IMR-90 (cell line): Measurements from ENCODE around the gene TEC. TPM values are rescaled to one million over a fixed set of nuclear protein-coding genes. Genes with fewer than 3 reads are reported as not detected.

ENCODE experiments used
- ATAC-seq: fragments of 200-7000 bp; cut with Tn5 transposase; 2 replicates; pipeline ENCODE4 v1.9.1; 2020; ENCODE audit warnings: low read depth, mild to moderate bottlenecking, moderate library complexity
- BruUV-seq: library from RNA; stranded (reverse); fragments of 400-500 nt; replicated peaks from 2 replicates; lab custom pipeline; 2021; lab: Mats Ljungman, UMichigan
- CTCF ChIA-PET: fragments of 300-600 bp; formaldehyde crosslinking; extraction: SDS; loops from one replicate; lab custom pipeline; 2021; ENCODE audit warnings: antibody characterized with exemption; lab: Yijun Ruan, JAX
- POLR2A ChIA-PET: fragments of 300-600 bp; sonication (Branson Sonifier 250); formaldehyde crosslinking; loops from one replicate; lab custom pipeline; 2022; ENCODE audit warnings: antibody characterized with exemption; ENCODE audit not compliant: unreplicated experiment; lab: Charles Lee
- DNase-seq: peaks from one replicate; pipeline ENCODE4 v3.0.0; 2013
- H2AFZ ChIP-seq: replicated peaks from 2 replicates; pipeline ENCODE3; 2013; ENCODE audit warnings: low read length, mild to moderate bottlenecking; ENCODE audit not compliant: poor library complexity
- H2AK5ac ChIP-seq: 2 replicates; pipeline ENCODE4 v1.6.1; 2013; ENCODE audit warnings: low read depth, low read length, inconsistent platforms
- H2AK9ac ChIP-seq: replicated peaks from 2 replicates; pipeline ENCODE3; 2013; ENCODE audit warnings: mild to moderate bottlenecking, low read depth, low read length, moderate library complexity; ENCODE audit not compliant: poor library complexity
- H2BK120ac ChIP-seq: 2 replicates; pipeline ENCODE4 v1.6.1; 2013; ENCODE audit warnings: low read depth, low read length, inconsistent platforms
- H2BK15ac ChIP-seq: 3 replicates; pipeline ENCODE4 v1.6.1; 2013; ENCODE audit warnings: low read depth, low read length, inconsistent platforms
- H2BK20ac ChIP-seq: 2 replicates; pipeline ENCODE4 v1.6.1; 2013; ENCODE audit warnings: low read depth, mild to moderate bottlenecking, inconsistent platforms, low read length, moderate library complexity
- H2BK5ac ChIP-seq: 2 replicates; pipeline ENCODE4 v1.6.1; 2013; ENCODE audit warnings: mild to moderate bottlenecking, low read depth, low read length, inconsistent platforms; ENCODE audit not compliant: poor library complexity, severe bottlenecking
- H3K14ac ChIP-seq: replicated peaks from 2 replicates; pipeline ENCODE4 v1.6.1; 2013; ENCODE audit warnings: low read depth, low read length, inconsistent platforms
- H3K18ac ChIP-seq: 2 replicates; pipeline ENCODE4 v1.6.1; 2013; ENCODE audit warnings: low read depth, low read length, control low read depth
- H3K23ac ChIP-seq: 2 replicates; pipeline ENCODE4 v1.6.1; 2013; ENCODE audit warnings: low read depth, low read length, inconsistent platforms
- H3K27ac ChIP-seq: 2 replicates; pipeline ENCODE4 v1.5.1; 2013; ENCODE audit warnings: mild to moderate bottlenecking, control low read depth, low read length; ENCODE audit not compliant: insufficient read depth
- H3K27me3 ChIP-seq: 2 replicates; pipeline ENCODE4 v1.6.1; 2013; ENCODE audit warnings: low read length; ENCODE audit not compliant: control insufficient read depth, insufficient read depth
- H3K36me3 ChIP-seq: 2 replicates; pipeline ENCODE4 v1.6.1; 2013; ENCODE audit warnings: low read length, mixed read lengths; ENCODE audit not compliant: control insufficient read depth, insufficient read depth
- H3K4ac ChIP-seq: 2 replicates; pipeline ENCODE4 v1.6.1; 2013; ENCODE audit warnings: low read depth, low read length, inconsistent platforms
- H3K4me1 ChIP-seq: 2 replicates; pipeline ENCODE4 v1.6.1; 2013; ENCODE audit warnings: low read length, mixed read lengths; ENCODE audit not compliant: control insufficient read depth, insufficient read depth
- H3K4me2 ChIP-seq: 2 replicates; pipeline ENCODE4 v1.6.1; 2013; ENCODE audit warnings: low read depth, mild to moderate bottlenecking, control low read depth, low read length, moderate library complexity
- H3K4me3 ChIP-seq: 2 replicates; pipeline ENCODE4 v1.5.1; 2013; ENCODE audit warnings: low read depth, mild to moderate bottlenecking, control low read depth, low read length, moderate library complexity; ENCODE audit not compliant: insufficient read depth
- H3K56ac ChIP-seq: 2 replicates; pipeline ENCODE4 v1.6.1; 2013; ENCODE audit warnings: low read length, inconsistent platforms; ENCODE audit not compliant: insufficient read depth; ENCODE audit errors: extremely low read depth
- H3K79me1 ChIP-seq, 2 experiments: 2 replicates each; pipeline ENCODE4 v1.6.1; 2013; ENCODE audit warnings: low read length in 2 of 2, inconsistent platforms in 1 of 2, low read depth in 1 of 2
- H3K9ac ChIP-seq: 2 replicates; pipeline ENCODE4 v1.6.1; 2013; ENCODE audit warnings: low read depth, low read length, control low read depth
- H3K9me1 ChIP-seq: 2 replicates; pipeline ENCODE4 v1.6.1; 2013; ENCODE audit warnings: low read length, inconsistent platforms; ENCODE audit not compliant: insufficient read depth
- H3K9me3 ChIP-seq: 2 replicates; pipeline ENCODE4 v1.6.1; 2013; ENCODE audit warnings: low read length; ENCODE audit not compliant: control insufficient read depth, insufficient read depth
- H4K20me1 ChIP-seq: 2 replicates; pipeline ENCODE4 v1.6.1; 2013; ENCODE audit warnings: low read length, inconsistent platforms; ENCODE audit not compliant: insufficient read depth
- H4K5ac ChIP-seq: 2 replicates; pipeline ENCODE4 v1.6.1; 2013; ENCODE audit warnings: mild to moderate bottlenecking, low read depth, low read length, control low read depth
- H4K8ac ChIP-seq, 2 experiments: 2 replicates each; pipeline ENCODE4 v1.6.1; 2013; ENCODE audit warnings: low read depth in 2 of 2, low read length in 2 of 2, control low read depth in 1 of 2, inconsistent platforms in 1 of 2
- H4K91ac ChIP-seq: 2 replicates; pipeline ENCODE4 v1.6.1; 2013; ENCODE audit warnings: low read depth, low read length, inconsistent platforms; ENCODE audit not compliant: insufficient read depth
- BHLHE40 ChIP-seq: fragments of 150-350 bp; IDR thresholded peaks from 2 replicates; pipeline ENCODE4 v1.6.1; 2016; ENCODE audit warnings: mild to moderate bottlenecking, low read depth, low read length
- CEBPB ChIP-seq: IDR thresholded peaks from 2 replicates; pipeline ENCODE4 v1.6.1; 2012; ENCODE audit warnings: low read depth, low read length, improper control_type of control experiment
- CHD1 ChIP-seq: IDR thresholded peaks from 2 replicates; pipeline ENCODE4 v1.6.1; 2012; ENCODE audit warnings: low read depth, low read length, improper control_type of control experiment
- ELK1 ChIP-seq: fragments of 150-350 bp; IDR thresholded peaks from 2 replicates; pipeline ENCODE4 v1.6.1; 2016; ENCODE audit warnings: low read depth, mild to moderate bottlenecking, low read length, moderate library complexity, borderline replicate concordance
- MAFK ChIP-seq: IDR thresholded peaks from 2 replicates; pipeline ENCODE4 v1.6.1; 2012; ENCODE audit warnings: low read depth, low read length, improper control_type of control experiment
- MAZ ChIP-seq: IDR thresholded peaks from 2 replicates; pipeline ENCODE4 v1.6.1; 2012; ENCODE audit warnings: low read depth, mild to moderate bottlenecking, low read length, improper control_type of control experiment, moderate library complexity, borderline replicate concordance
- MXI1 ChIP-seq: IDR thresholded peaks from 2 replicates; pipeline ENCODE4 v1.6.1; 2012; ENCODE audit warnings: low read depth, mild to moderate bottlenecking, low read length, moderate library complexity, borderline replicate concordance
- NFE2L2 ChIP-seq: fragments of 150-350 bp; IDR thresholded peaks from 2 replicates; pipeline ENCODE4 v1.6.1; 2016; ENCODE audit warnings: low read depth, mild to moderate bottlenecking, low read length
- POLR2A ChIP-seq: IDR thresholded peaks from 2 replicates; pipeline ENCODE4 v1.6.1; 2012; ENCODE audit warnings: mild to moderate bottlenecking, low read depth, low read length
- RAD21 ChIP-seq: IDR thresholded peaks from 2 replicates; pipeline ENCODE4 v1.6.1; 2012; ENCODE audit warnings: low read length, improper control_type of control experiment
- RCOR1 ChIP-seq: IDR thresholded peaks from 2 replicates; pipeline ENCODE4 v1.6.1; 2012; ENCODE audit warnings: mild to moderate bottlenecking, low read length, improper control_type of control experiment; ENCODE audit not compliant: insufficient replicate concordance
- RFX5 ChIP-seq: IDR thresholded peaks from 2 replicates; pipeline ENCODE4 v1.8.0; 2012; ENCODE audit warnings: low read depth, mild to moderate bottlenecking, low read length, moderate library complexity
- SMC3 ChIP-seq: fragments of 150-350 bp; IDR thresholded peaks from 2 replicates; pipeline ENCODE4 v1.6.1; 2016; ENCODE audit warnings: low read depth, mild to moderate bottlenecking, antibody characterized with exemption, low read length, moderate library complexity
- WGBS, 2 experiments: methylation state at CpG; one replicate each; pipeline versions ENCODE4 v1.1.5 to v1.1.7; 2013; ENCODE audit warnings: missing lambda C conversion rate in 2 of 2; ENCODE audit not compliant: insufficient read length in 1 of 2; ENCODE audit errors: extremely low coverage in 2 of 2; 5-methylcytosine and 5-hydroxymethylcytosine counted together
- dilution Hi-C: fragments of 300-500 bp; cut with HindIII; formaldehyde crosslinking; loops from one replicate; pipeline ENCODE4 v1.14.3; 2018; ENCODE audit warnings: low sequenced_read_pairs; ENCODE audit not compliant: unreplicated experiment
- in situ Hi-C: fragments of 300-500 bp; cut with MboI; formaldehyde crosslinking; loops from 3 replicates; pipeline ENCODE4 v1.14.3; 2019; ENCODE audit warnings: low sequenced_read_pairs, inconsistent platforms, mixed read lengths
- intact Hi-C: fragments of 100-400 bp; cut with micrococcal nuclease; formaldehyde crosslinking; loops from 2 replicates; pipeline ENCODE4 v1.10.0; 2022
- polyA plus RNA-seq, 3 experiments: library from polyadenylated mRNA; depleted of rRNA; stranded (reverse); fragments of >200 nt; gene quantifications; 2 replicates each; pipeline ENCODE4 v1.2.3, GENCODE V29; 2012; ENCODE audit warnings: low replicate concordance in 1 of 3
- total RNA-seq: library from RNA; depleted of rRNA; stranded (reverse); fragments of >200 nt; gene quantifications from 2 replicates; pipeline ENCODE4 v1.2.3, GENCODE V29; 2012
- TF ChIP-seq, protein P1 (sequence below): conservative IDR thresholded peaks from 2 replicates; pipeline ENCODE4 v1.5.1; 2012; ENCODE audit warnings: mild to moderate bottlenecking, low read depth, low read length, improper control_type of control experiment
- TF ChIP-seq, protein P2 (sequence below): fragments of 150-350 bp; IDR thresholded peaks from 2 replicates; pipeline ENCODE4 v1.6.1; 2017; ENCODE audit warnings: mild to moderate bottlenecking, antibody characterized with exemption, low read length, low read depth

The TEC gene
- total and polyA plus RNA-seq, 2 of the 4 experiments (the other 2 are of a cell fraction) = 0.39 to 0.54 TPM

DNA sequence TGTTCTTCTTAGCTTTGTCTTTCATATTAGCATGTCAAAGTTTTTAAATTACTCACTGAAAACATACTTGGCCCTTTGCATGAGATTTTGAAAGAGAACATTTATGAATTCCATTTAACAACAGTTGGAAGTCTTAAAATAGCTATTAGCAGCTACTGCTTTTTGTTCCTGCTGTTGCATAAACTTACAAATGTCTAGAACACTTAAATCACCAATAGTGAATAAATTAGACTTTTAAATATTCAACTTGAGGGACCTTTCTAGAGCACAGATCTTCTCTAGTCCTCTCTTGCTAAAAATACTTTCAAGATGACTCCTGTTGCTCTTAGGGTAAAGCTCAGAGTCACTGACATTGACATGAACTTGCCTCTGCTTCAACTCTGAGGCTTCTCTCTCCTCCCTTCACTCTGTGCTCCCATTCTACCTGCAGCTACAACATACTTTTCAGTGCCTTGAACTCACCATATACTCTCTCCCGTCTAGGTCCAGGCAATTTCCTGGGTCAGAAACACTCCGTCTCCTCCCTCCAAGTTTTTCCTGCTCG is 119.7 kb downstream of the TEC start:
- CTCF ChIA-PET = no interaction called here
- H3K56ac ChIP-seq = no peak overlapping the region
- no peaks in the 10 kb centered on the region; the same call in 1 of the 2 replicates for H3K4me1 ChIP-seq
- no peak overlapping the region for H2BK20ac ChIP-seq
- peaks cover 4% of the 10 kb centered on the region; the same call in 1 of the 2 replicates for H3K9me3 ChIP-seq
- H4K8ac ChIP-seq = no peak overlapping the region
- H4K20me1 ChIP-seq = no peaks in the 10 kb centered on the region
- no peak overlapping the region for H2BK5ac ChIP-seq
- intact Hi-C loops = no loop called here
- no peak overlapping the region for H2AK5ac ChIP-seq
- H2BK120ac ChIP-seq = no peak overlapping the region
- H3K27ac ChIP-seq = no peak overlapping the region
- H3K27me3 ChIP-seq = no peaks in the 10 kb centered on the region
- 0 out of 2 replicates have a peak, but pooled peaks cover 3% of the 10 kb centered on the region for H3K9me1 ChIP-seq
- H3K4me3 ChIP-seq = no peak overlapping the region
- WGBS, 2 experiments = no CpG with 5 or more reads among the region's 3 CpGs
- H3K79me1 ChIP-seq = no peaks in the 10 kb centered on the region
- in situ Hi-C loops = no loop called here
- no peak overlapping the region for H3K14ac ChIP-seq
- no peak overlapping the region for H2AK9ac ChIP-seq
- no peaks in the 10 kb centered on the region for H3K36me3 ChIP-seq
- H3K4ac ChIP-seq = no peak overlapping the region
- no peak; the same call in 1 of the 2 replicates for ATAC-seq
- POLR2A ChIA-PET = no interaction called here
- H2AFZ ChIP-seq = no peak overlapping the region
- no peak overlapping the region for H3K23ac ChIP-seq
- H3K18ac ChIP-seq = no peak overlapping the region
- TF ChIP-seq BHLHE40 = no peak
- TF ChIP-seq RFX5 = no peak
- no peak for TF ChIP-seq ELK1
- TF ChIP-seq, protein P1, sequence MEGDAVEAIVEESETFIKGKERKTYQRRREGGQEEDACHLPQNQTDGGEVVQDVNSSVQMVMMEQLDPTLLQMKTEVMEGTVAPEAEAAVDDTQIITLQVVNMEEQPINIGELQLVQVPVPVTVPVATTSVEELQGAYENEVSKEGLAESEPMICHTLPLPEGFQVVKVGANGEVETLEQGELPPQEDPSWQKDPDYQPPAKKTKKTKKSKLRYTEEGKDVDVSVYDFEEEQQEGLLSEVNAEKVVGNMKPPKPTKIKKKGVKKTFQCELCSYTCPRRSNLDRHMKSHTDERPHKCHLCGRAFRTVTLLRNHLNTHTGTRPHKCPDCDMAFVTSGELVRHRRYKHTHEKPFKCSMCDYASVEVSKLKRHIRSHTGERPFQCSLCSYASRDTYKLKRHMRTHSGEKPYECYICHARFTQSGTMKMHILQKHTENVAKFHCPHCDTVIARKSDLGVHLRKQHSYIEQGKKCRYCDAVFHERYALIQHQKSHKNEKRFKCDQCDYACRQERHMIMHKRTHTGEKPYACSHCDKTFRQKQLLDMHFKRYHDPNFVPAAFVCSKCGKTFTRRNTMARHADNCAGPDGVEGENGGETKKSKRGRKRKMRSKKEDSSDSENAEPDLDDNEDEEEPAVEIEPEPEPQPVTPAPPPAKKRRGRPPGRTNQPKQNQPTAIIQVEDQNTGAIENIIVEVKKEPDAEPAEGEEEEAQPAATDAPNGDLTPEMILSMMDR = no peak
- TF ChIP-seq MXI1 = no peak
- TF ChIP-seq MAZ = no peak
- no peak for TF ChIP-seq CEBPB
- TF ChIP-seq MAFK = no peak
- no peak for TF ChIP-seq RAD21
- TF ChIP-seq SMC3 = no peak
- no peak for TF ChIP-seq POLR2A
- TF ChIP-seq RCOR1 = no peak
- TF ChIP-seq NFE2L2 = no peak
- TF ChIP-seq, protein P2, sequence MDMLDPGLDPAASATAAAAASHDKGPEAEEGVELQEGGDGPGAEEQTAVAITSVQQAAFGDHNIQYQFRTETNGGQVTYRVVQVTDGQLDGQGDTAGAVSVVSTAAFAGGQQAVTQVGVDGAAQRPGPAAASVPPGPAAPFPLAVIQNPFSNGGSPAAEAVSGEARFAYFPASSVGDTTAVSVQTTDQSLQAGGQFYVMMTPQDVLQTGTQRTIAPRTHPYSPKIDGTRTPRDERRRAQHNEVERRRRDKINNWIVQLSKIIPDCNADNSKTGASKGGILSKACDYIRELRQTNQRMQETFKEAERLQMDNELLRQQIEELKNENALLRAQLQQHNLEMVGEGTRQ = no peak
- TF ChIP-seq CHD1 = no peak
- H4K5ac ChIP-seq = no peak overlapping the region
- no peak overlapping the region for H3K9ac ChIP-seq
- DNase-seq = no peak
- BruUV-seq = no TSS peak
- H2BK15ac ChIP-seq = no peak overlapping the region
- H3K4me2 ChIP-seq = no peak overlapping the region
- dilution Hi-C loops = no loop called here
- no peak overlapping the region for H4K91ac ChIP-seq
